CD14-positive monocyte (primary cell): ENCODE data around the gene NR6A1. TPM values are rescaled to one million over a fixed set of nuclear protein-coding genes. Genes with fewer than 3 reads are reported as not detected.

ENCODE experiments used
- DNase-seq, 3 donors: peaks; one replicate each; pipeline ENCODE4 v3.0.0-alpha.2; 2011 to 2022
- H2AFZ ChIP-seq: 2 replicates; pipeline ENCODE4 v1.6.0; 2012; ENCODE audit warnings: mild to moderate bottlenecking, low read depth, low read length, inconsistent platforms; ENCODE audit not compliant: insufficient read depth, poor library complexity, severe bottlenecking
- H3K27ac ChIP-seq, 2 donors: 1 replicate in 1 of 2; 2 replicates in 1 of 2; pipeline ENCODE4 v1.5.1; 2012 to 2013; ENCODE audit warnings: low read length in 2 of 2, control low read depth in 1 of 2, inconsistent platforms in 1 of 2, low read depth in 1 of 2, mild to moderate bottlenecking in 1 of 2
- H3K27me3 ChIP-seq, 2 donors: one replicate each; pipeline versions ENCODE4 v1.6.0 to v1.6.1; 2011 to 2013; ENCODE audit warnings: low read length in 2 of 2; ENCODE audit not compliant: control insufficient read depth in 2 of 2, insufficient read depth in 2 of 2
- H3K36me3 ChIP-seq, 2 donors: replicated peaks in 1 of 2; 1 replicate in 1 of 2; 2 replicates in 1 of 2; pipeline versions ENCODE4 v1.5.1 to v1.6.1; 2012 to 2013; ENCODE audit warnings: low read length in 2 of 2, control low read depth in 1 of 2, inconsistent platforms in 1 of 2, mild to moderate bottlenecking in 1 of 2; ENCODE audit not compliant: insufficient read depth in 2 of 2, control insufficient read depth in 1 of 2
- H3K4me1 ChIP-seq, 2 donors: 1 replicate in 1 of 2; 2 replicates in 1 of 2; pipeline versions ENCODE4 v1.5.1 to v1.6.1; 2012 to 2013; ENCODE audit warnings: low read length in 2 of 2, control low read depth in 1 of 2, inconsistent platforms in 1 of 2, mild to moderate bottlenecking in 1 of 2, moderate library complexity in 1 of 2; ENCODE audit not compliant: insufficient read depth in 2 of 2, control insufficient read depth in 1 of 2
- H3K4me2 ChIP-seq: replicated peaks from 2 replicates; pipeline ENCODE3; 2012; ENCODE audit warnings: low read length, moderate library complexity, mild to moderate bottlenecking; ENCODE audit not compliant: poor library complexity, severe bottlenecking; ENCODE audit errors: extremely low read depth
- H3K4me3 ChIP-seq, 3 experiments: fragments of 200-600 bp in 1 of 3; sonication (generic) in 1 of 3; replicated peaks in 1 of 3; 1 replicate in 2 of 3; 2 replicates in 1 of 3; pipeline ENCODE4 v1.5.1; 2011 to 2013; ENCODE audit warnings: low read length in 3 of 3, mild to moderate bottlenecking in 3 of 3, control low read depth in 2 of 3, low read depth in 2 of 3, inconsistent platforms in 1 of 3, moderate library complexity in 1 of 3
- H3K79me2 ChIP-seq: 2 replicates; pipeline ENCODE4 v1.6.0; 2012; ENCODE audit warnings: mild to moderate bottlenecking, control low read depth, inconsistent platforms, low read length, moderate library complexity; ENCODE audit not compliant: insufficient read depth
- H3K9ac ChIP-seq: 2 replicates; pipeline ENCODE4 v1.6.0; 2017; ENCODE audit warnings: low read length, mild to moderate bottlenecking; ENCODE audit not compliant: insufficient read depth, poor library complexity, severe bottlenecking
- H3K9me3 ChIP-seq, 2 donors: replicated peaks in 1 of 2; 1 replicate in 1 of 2; 2 replicates in 1 of 2; pipeline versions ENCODE4 v1.5.1 to v1.6.1; 2012 to 2013; ENCODE audit warnings: low read length in 2 of 2, control low read depth in 1 of 2; ENCODE audit not compliant: control insufficient read depth in 1 of 2, insufficient read depth in 1 of 2
- H4K20me1 ChIP-seq: 2 replicates; pipeline ENCODE4 v1.6.0; 2012; ENCODE audit warnings: mild to moderate bottlenecking, low read length, control low read depth, moderate library complexity; ENCODE audit not compliant: insufficient read depth
- H3K27ac Mint-ChIP-seq, 7 donors: one replicate each; pipeline ENCODE4 v1.8.0; 2020; ENCODE audit warnings: mild to moderate bottlenecking in 7 of 7, mixed read lengths in 7 of 7, moderate library complexity in 6 of 7, inconsistent platforms in 2 of 7
- H3K27me3 Mint-ChIP-seq, 3 donors: one replicate each; pipeline ENCODE4 v1.8.0; 2021 to 2022; ENCODE audit warnings: low read depth in 3 of 3, mild to moderate bottlenecking in 3 of 3, mixed read lengths in 3 of 3, moderate library complexity in 3 of 3, inconsistent platforms in 1 of 3
- H3K36me3 Mint-ChIP-seq, 2 donors: one replicate each; pipeline ENCODE4 v1.8.0; 2020; ENCODE audit warnings: mixed read lengths in 2 of 2, inconsistent platforms in 1 of 2, mild to moderate bottlenecking in 1 of 2
- H3K4me1 Mint-ChIP-seq: one replicate; pipeline ENCODE4 v1.8.0; 2020; ENCODE audit warnings: mild to moderate bottlenecking, mixed read lengths
- H3K4me3 Mint-ChIP-seq, 2 donors: one replicate each; pipeline ENCODE4 v1.8.0; 2020; ENCODE audit warnings: mild to moderate bottlenecking in 2 of 2, mixed read lengths in 2 of 2, moderate library complexity in 1 of 2
- H3K9me3 Mint-ChIP-seq, 7 donors: one replicate each; pipeline ENCODE4 v1.8.0; 2020 to 2022; ENCODE audit warnings: mixed read lengths in 7 of 7, mild to moderate bottlenecking in 6 of 7, moderate library complexity in 6 of 7, inconsistent platforms in 2 of 7
- CTCF ChIP-seq: fragments of 200-600 bp; IDR thresholded peaks from one replicate; pipeline ENCODE4 v1.8.0; 2022; ENCODE audit warnings: antibody characterized with exemption, mild to moderate bottlenecking
- WGBS: methylation state at CpG from one replicate; pipeline ENCODE4 v1.1.5; 2013; ENCODE audit warnings: missing lambda C conversion rate; ENCODE audit not compliant: insufficient coverage; 5-methylcytosine and 5-hydroxymethylcytosine counted together
- intact Hi-C, 2 donors: fragments of 100-400 bp; cut with micrococcal nuclease; formaldehyde crosslinking; loops; one replicate each; pipeline versions ENCODE4 v1.15.0 to v1.15.1; 2023
- polyA plus RNA-seq, 3 donors: library from polyadenylated mRNA; depleted of rRNA in 1 of 3; unstranded in 2 of 3; stranded (reverse) in 1 of 3; fragments of 300-500 nt in 2 of 3; fragments of >200 nt in 1 of 3; fragmentation: Illumina TruSeq in 2 of 3; gene quantifications; 1 replicate in 2 of 3; 2 replicates in 1 of 3; pipeline ENCODE4 v1.2.3, GENCODE V29; 2012 to 2021

Gene NR6A1
- polyA plus RNA-seq, 3 donors, result 0.15 to 2.9 (median 0.28) TPM

DNA sequence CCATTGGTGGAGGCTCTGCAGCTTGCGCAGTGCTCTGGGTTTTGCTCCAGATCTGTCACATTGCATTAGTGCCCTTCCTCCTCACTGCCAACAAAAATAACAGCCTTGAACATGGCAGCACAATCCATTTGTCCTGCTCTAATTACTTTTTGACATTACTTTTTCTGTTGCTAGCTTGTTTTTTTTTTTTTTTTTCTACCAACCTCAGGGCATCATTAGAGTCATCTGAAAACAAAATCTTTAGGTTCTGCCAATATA, 146.4 kb downstream of the NR6A1 start:
- no peaks in the 10 kb centered on the region for H3K79me2 ChIP-seq
- no peaks in the 10 kb centered on the region for H4K20me1 ChIP-seq
- H3K9ac ChIP-seq, result no peak overlapping the region
- H3K36me3 ChIP-seq, result no peaks in the 10 kb centered on the region
- no peaks in the 10 kb centered on the region for H3K36me3 Mint-ChIP-seq
- no peaks in the 10 kb centered on the region for H3K9me3 ChIP-seq
- no peak overlapping the region for H3K4me3 Mint-ChIP-seq
- DNase-seq, result no peak
- H3K27me3 ChIP-seq, result no peaks in the 10 kb centered on the region
- no peak overlapping the region for H3K4me2 ChIP-seq
- H2AFZ ChIP-seq, result no peak overlapping the region
- no peaks in the 10 kb centered on the region for H3K9me3 Mint-ChIP-seq
- H3K27ac ChIP-seq, result no peak overlapping the region
- H3K27me3 Mint-ChIP-seq, result peaks cover 0 to 1% (median 0%) of the 10 kb centered on the region in 3 donors
- no peak for TF ChIP-seq CTCF
- no peak overlapping the region for H3K4me3 ChIP-seq
- H3K4me1 ChIP-seq, result no peaks in the 10 kb centered on the region
- intact Hi-C loops, result no loop called here
- H3K27ac Mint-ChIP-seq, result no peak overlapping the region
- 100% methylated on average over 1 of the region's 1 CpG for WGBS
- H3K4me1 Mint-ChIP-seq, result no peaks in the 10 kb centered on the region

GRCh38 chr9:124623966-124624734, 147.0 kb downstream of the NR6A1 start:
- intact Hi-C loops, result no loop called here
- H3K27ac Mint-ChIP-seq, result no peak overlapping the region
- no peaks in the 10 kb centered on the region for H3K9me3 Mint-ChIP-seq

More at GRCh38 chr9:124623966-124624734, 147.0 kb downstream of the NR6A1 start:
- TF ChIP-seq CTCF, result no peak
- Histone ChIP-seq H3K9ac (no peak overlapping the region), H3K4me3 (no peak overlapping the region), H3K27me3 (no peaks in the 10 kb centered on the region), H4K20me1 (no peaks in the 10 kb centered on the region), H3K9me3 (no peaks in the 10 kb centered on the region), H3K4me1 (no peaks in the 10 kb centered on the region), H3K36me3 (no peaks in the 10 kb centered on the region), H3K4me2 (no peak overlapping the region), H3K79me2 (no peaks in the 10 kb centered on the region), H2AFZ (no peak overlapping the region), H3K27ac (no peak overlapping the region)
- 97% methylated on average over 5 of the region's 7 CpGs for WGBS
- Mint-ChIP-seq H3K4me1 (no peaks in the 10 kb centered on the region), H3K27me3 (peaks cover 0 to 1% (median 0%) of the 10 kb centered on the region in 3 donors), H3K4me3 (no peak overlapping the region), H3K36me3 (no peaks in the 10 kb centered on the region)
- no peak for DNase-seq
